PC-3 (cell line): ENCODE results near the gene ZNF846. TPM values are rescaled to one million over a fixed set of nuclear protein-coding genes. Genes with fewer than 3 reads are reported as not detected.

Source experiments
- ATAC-seq: fragments of 200-7000 bp; cut with Tn5 transposase; 2 replicates; pipeline ENCODE4 v1.9.1; 2020; ENCODE audit warnings: mild to moderate bottlenecking, moderate library complexity
- Bru-seq: library from RNA; stranded (reverse); fragments of 400-500 nt; gene quantifications from one replicate; lab custom pipeline; 2021; lab: Mats Ljungman, UMichigan
- BruChase-seq, 2 experiments: library from RNA; stranded (reverse); fragments of 400-500 nt; gene quantifications; one replicate each; lab custom pipeline; 2021; lab: Mats Ljungman, UMichigan
- BruUV-seq: library from RNA; stranded (reverse); fragments of 400-500 nt; replicated peaks from 2 replicates; lab custom pipeline; 2021; lab: Mats Ljungman, UMichigan
- CTCF ChIA-PET: fragments of 300-600 bp; sonication (Branson Sonifier 250); formaldehyde crosslinking; loops from one replicate; lab custom pipeline; 2022; ENCODE audit warnings: antibody characterized with exemption; lab: Charles Lee
- POLR2A ChIA-PET: fragments of 300-600 bp; sonication (Branson Sonifier 250); formaldehyde crosslinking; loops from one replicate; lab custom pipeline; 2022; ENCODE audit warnings: antibody characterized with exemption; ENCODE audit not compliant: unreplicated experiment; lab: Charles Lee
- DNase-seq: peaks from one replicate; pipeline ENCODE4 v3.0.0-alpha.2; 2015
- H2AFZ ChIP-seq: fragments of 300-600 bp; sonication (generic); 2 replicates; pipeline ENCODE4 v1.6.0; 2016; ENCODE audit warnings: antibody characterized with exemption, low read length
- H3F3A ChIP-seq: fragments of 300-600 bp; sonication (generic); one replicate; pipeline ENCODE4 v1.6.0; 2017; ENCODE audit warnings: antibody characterized with exemption, low read length, control low read depth, mild to moderate bottlenecking; ENCODE audit not compliant: unreplicated experiment
- H3K27ac ChIP-seq: fragments of 300-600 bp; sonication (generic); 2 replicates; pipeline ENCODE4 v1.5.1; 2016; ENCODE audit warnings: mild to moderate bottlenecking, low read length
- H3K27me3 ChIP-seq: fragments of 300-600 bp; sonication (generic); 2 replicates; pipeline ENCODE4 v1.6.1; 2016; ENCODE audit warnings: low read length, mixed read lengths
- H3K36me3 ChIP-seq: fragments of 300-600 bp; sonication (generic); 2 replicates; pipeline ENCODE4 v1.6.1; 2016; ENCODE audit warnings: low read depth, mixed run types, low read length, mixed read lengths
- H3K4me1 ChIP-seq: fragments of 300-600 bp; sonication (generic); 2 replicates; pipeline ENCODE4 v1.5.1; 2016; ENCODE audit warnings: low read length; ENCODE audit not compliant: insufficient read depth
- H3K4me2 ChIP-seq: fragments of 300-600 bp; sonication (generic); 2 replicates; pipeline ENCODE4 v1.6.0; 2016; ENCODE audit warnings: low read length
- H3K4me3 ChIP-seq: fragments of 300-600 bp; sonication (generic); 2 replicates; pipeline ENCODE4 v1.5.1; 2016; ENCODE audit warnings: mild to moderate bottlenecking, low read length, mixed read lengths
- H3K79me2 ChIP-seq: fragments of 300-600 bp; sonication (generic); 2 replicates; pipeline ENCODE4 v1.6.1; 2017; ENCODE audit warnings: low read length, mixed read lengths
- H3K9ac ChIP-seq: fragments of 300-600 bp; sonication (generic); 2 replicates; pipeline ENCODE4 v1.6.0; 2016; ENCODE audit warnings: mild to moderate bottlenecking, low read length
- H3K9me2 ChIP-seq: fragments of 300-600 bp; sonication (generic); replicated peaks from 2 replicates; pipeline ENCODE4 v1.6.1; 2016; ENCODE audit warnings: mixed run types, low read length, mixed read lengths
- H3K9me3 ChIP-seq: fragments of 300-600 bp; sonication (generic); 2 replicates; pipeline ENCODE4 v1.6.1; 2016; ENCODE audit warnings: low read length, mixed read lengths
- H4K20me1 ChIP-seq: fragments of 300-600 bp; sonication (generic); 2 replicates; pipeline ENCODE4 v1.6.1; 2016; ENCODE audit warnings: low read length, mixed read lengths
- CTCF ChIP-seq: fragments of 300-600 bp; sonication (generic); conservative IDR thresholded peaks from 2 replicates; pipeline ENCODE4 v1.5.1; 2017; ENCODE audit warnings: antibody characterized with exemption, low read depth, mild to moderate bottlenecking, low read length
- EZH2 ChIP-seq: fragments of 300-600 bp; sonication (generic); IDR thresholded peaks from one replicate; pipeline ENCODE4 v1.6.1; 2017; ENCODE audit warnings: antibody characterized with exemption, mild to moderate bottlenecking, low read length; ENCODE audit not compliant: unreplicated experiment
- EZH2phosphoT487 ChIP-seq: fragments of 300-600 bp; sonication (generic); IDR thresholded peaks from 2 replicates; pipeline ENCODE4 v1.6.1; 2018; ENCODE audit warnings: mild to moderate bottlenecking, antibody characterized with exemption, low read length, borderline replicate concordance
- intact Hi-C: fragments of 100-400 bp; cut with micrococcal nuclease; formaldehyde crosslinking; loops from 2 replicates; pipeline ENCODE4 v1.9.0; 2023
- long read RNA-seq: library from polyadenylated mRNA; unstranded; transcript quantifications from one replicate; pipeline ENCODE4 v2.0.0, GENCODE V29; 2021; ENCODE audit not compliant: unreplicated experiment
- total RNA-seq: library from RNA; depleted of rRNA; stranded (reverse); fragments of >200 nt; gene quantifications from 2 replicates; pipeline ENCODE4 v1.2.3, GENCODE V29; 2014; rRNA removed

The ZNF846 gene
- total RNA-seq (10.9 and 15.7 TPM in 2 replicates), Bru-seq, nascent RNA (percentile 68 among the genes with signal in this experiment), BruChase-seq, experiment 1, labeled RNA remaining after a 6-hour chase (percentile 72 among the genes with signal in this experiment), BruChase-seq, experiment 2, labeled RNA remaining after a 2-hour chase (percentile 80 among the genes with signal in this experiment)
- long read RNA-seq, partial matches to known transcripts = 2 of 13 reads
- long read RNA-seq, other reads (novel, unspliced or antisense) = 10 of 13 reads

DNA sequence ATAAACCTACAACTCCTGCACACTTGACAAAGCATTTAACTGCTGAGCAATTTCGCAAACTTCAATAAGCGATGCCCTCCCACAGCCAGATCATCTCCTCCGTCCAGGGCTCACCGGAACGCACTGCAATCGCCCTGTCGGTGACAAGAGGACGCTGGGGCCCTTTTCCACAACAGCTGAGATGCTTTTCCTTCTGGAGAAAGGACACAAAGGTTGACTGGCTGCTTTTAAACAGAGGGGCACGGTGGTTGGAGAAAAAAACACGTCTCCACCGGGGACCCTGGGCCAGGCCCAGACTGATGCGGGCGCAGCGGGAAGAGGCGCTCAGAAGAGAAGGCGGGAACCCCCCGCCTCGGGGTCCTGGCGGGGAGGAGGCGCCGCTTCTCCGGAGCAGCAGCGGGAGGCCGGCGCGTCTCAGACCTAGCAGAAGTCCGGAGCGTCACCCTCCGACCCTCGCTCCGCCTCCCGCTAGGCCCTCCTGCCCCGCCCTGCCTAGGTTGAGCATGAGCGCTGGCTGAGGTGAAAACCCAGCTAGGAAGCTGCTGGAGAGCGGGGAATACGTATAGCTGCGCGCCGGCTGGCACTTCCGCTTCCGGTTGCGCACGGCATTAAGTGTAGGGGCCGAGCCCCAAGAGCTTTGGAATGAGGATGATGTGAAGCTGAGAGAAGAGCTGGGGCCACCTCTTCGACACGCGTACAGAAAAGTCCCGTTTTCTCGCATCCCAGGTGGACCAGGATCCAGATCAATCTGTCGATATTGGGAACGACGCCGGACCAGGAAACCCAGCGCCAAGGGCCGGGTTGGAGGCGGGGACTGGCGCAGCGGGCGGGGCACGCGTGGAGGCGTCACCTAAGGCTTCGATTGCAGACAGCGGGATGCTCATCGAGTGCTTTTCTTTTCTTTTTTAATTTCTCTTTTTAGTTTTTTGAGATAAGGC is at the start of gene ZNF846:
Gene ZNF846, minus strand, starts transcription at position 564 of the 938 bp plus-strand sequence. CDS start 3,788 bp downstream, outside the sequence.
- H4K20me1 ChIP-seq = no peaks in the 10 kb centered on the region
- peaks cover 8% of the 10 kb centered on the region for H3K79me2 ChIP-seq
- POLR2A ChIA-PET = interaction anchor here (0.6 kb wide), 1 partner anchor 10 kb away, joined by 5 read pairs; no protein-coding TSS in a partner anchor
- no peak for TF ChIP-seq CTCF
- no peak for TF ChIP-seq EZH2phosphoT487
- no peak for TF ChIP-seq EZH2
- H3F3A ChIP-seq = no peaks in the 10 kb centered on the region
- TSS peak; percentile 85 for BruUV-seq
- H2AFZ ChIP-seq = peak within 1 kb of the TSS; percentile 99
- no peaks in the 10 kb centered on the region for H3K9me2 ChIP-seq
- peak within 1 kb of the TSS; percentile 85 for H3K27ac ChIP-seq
- H3K4me1 ChIP-seq = peaks cover 7% of the 10 kb centered on the region; the same call in 1 of the 2 replicates
- peak; percentile 99 for DNase-seq
- intact Hi-C loops = loop anchor here (1.0 kb wide), 2 partner anchors 17 to 93 kb away; partner anchors contain the start of gene ZNF562
- CTCF ChIA-PET = interaction anchor here (0.5 to 0.7 kb wide), 4 partner anchors 28 to 1638 kb away, joined by 3 to 13 read pairs (median 6); no protein-coding TSS in a partner anchor
- peaks cover 10% of the 10 kb centered on the region for H3K36me3 ChIP-seq
- peak; percentile 99 for ATAC-seq
- peak within 1 kb of the TSS; percentile 97 for H3K4me2 ChIP-seq
- H3K27me3 ChIP-seq = no peaks in the 10 kb centered on the region
- H3K9ac ChIP-seq = peak within 1 kb of the TSS; percentile 95
- peak within 1 kb of the TSS; percentile 93 for H3K4me3 ChIP-seq
- peaks cover 2% of the 10 kb centered on the region; the same call in 1 of the 2 replicates for H3K9me3 ChIP-seq

DNA sequence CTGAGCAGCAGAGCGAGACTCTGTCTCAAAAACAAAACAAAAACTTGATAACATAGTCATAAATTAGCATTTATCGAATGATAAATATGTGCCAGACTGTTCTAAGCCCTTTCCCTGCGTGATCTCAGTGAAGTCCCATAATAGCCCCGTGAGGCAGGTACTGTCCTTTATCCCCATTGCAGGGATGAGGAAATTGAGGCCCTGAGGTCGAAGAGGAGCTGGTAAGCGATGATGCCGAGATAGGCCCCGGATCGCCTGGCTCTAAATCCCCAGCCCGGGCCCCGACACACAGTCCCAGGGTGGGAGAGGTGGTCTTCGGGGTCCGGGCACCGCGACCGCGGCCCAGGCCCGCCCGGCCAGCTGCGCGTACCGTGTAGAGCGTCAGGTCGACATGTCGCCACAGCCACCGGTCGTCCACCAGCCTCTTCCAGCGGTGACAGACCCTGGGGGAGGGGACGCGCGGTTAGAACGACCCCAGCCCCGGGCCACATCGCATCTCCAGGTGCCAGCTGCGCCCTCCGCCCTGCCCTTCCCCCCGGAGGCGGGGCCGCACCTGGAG is 49.7 kb upstream of the ZNF846 start:
- Histone ChIP-seq H4K20me1 (no peaks in the 10 kb centered on the region), H3K4me2 (peak overlapping the region; percentile 94), H3K27me3 (no peaks in the 10 kb centered on the region), H3K9ac (peak overlapping the region; percentile 79), H3K9me3 (no peaks in the 10 kb centered on the region), H3F3A (no peaks in the 10 kb centered on the region), H3K36me3 (peaks cover 9% of the 10 kb centered on the region), H2AFZ (peak overlapping the region; percentile 81), H3K4me1 (peaks cover 13% of the 10 kb centered on the region), H3K9me2 (no peaks in the 10 kb centered on the region), H3K4me3 (peak overlapping the region; percentile 82), H3K27ac (peak overlapping the region; percentile 62), H3K79me2 (peaks cover 30% of the 10 kb centered on the region)
- ChIA-PET POLR2A (no interaction called here), CTCF (interaction anchor here (0.7 kb wide), 2 partner anchors 49 to 135 kb away, joined by 9 to 15 read pairs; no protein-coding TSS in a partner anchor)
- TF ChIP-seq EZH2phosphoT487 (no peak), EZH2 (no peak), CTCF (no peak)
- DNase-seq (no peak), ATAC-seq (no peak; the same call in 1 of the 2 replicates)
- intact Hi-C loops = no loop called here
- BruUV-seq = TSS peak; percentile 40
